CMK (cell line): ENCODE measurements around the gene KCNQ1.
"Not testable (repeated sequence)": the region's sequence is repeated elsewhere in the genome, so short reads cannot be mapped to it uniquely, and the experiment has no call there.

Experiments used
- DNase-seq: peaks from one replicate; pipeline ENCODE4 v3.0.0-alpha.2; 2010; ENCODE audit warnings: low read depth

Gene KCNQ1

GRCh38 chr11:2474059-2474901 is 29.5 kb downstream of the KCNQ1 start:
- DNase-seq, result no peak

- no peak for DNase-seq
Measured at GRCh38 chr11:2475136-2475918, 30.5 kb downstream of the KCNQ1 start.

- no peak for DNase-seq
Measured at GRCh38 chr11:2477254-2477653, 32.4 kb downstream of the KCNQ1 start.

- no peak for DNase-seq
Measured at GRCh38 chr11:2477936-2478335, 33.1 kb downstream of the KCNQ1 start.

- not testable (repeated sequence) for DNase-seq
Measured at GRCh38 chr11:2480067-2480873, 35.5 kb downstream of the KCNQ1 start.

- DNase-seq, result no peak
Measured at GRCh38 chr11:2480874-2481220, 36.0 kb downstream of the KCNQ1 start.

- no peak for DNase-seq
Measured at GRCh38 chr11:2481253-2481652, 36.4 kb downstream of the KCNQ1 start.

- DNase-seq, result no peak
Measured at GRCh38 chr11:2482204-2482603, 37.4 kb downstream of the KCNQ1 start.

- no peak for DNase-seq
Measured at GRCh38 chr11:2482745-2483144, 37.9 kb downstream of the KCNQ1 start.

- DNase-seq, result no peak
Measured at GRCh38 chr11:2483426-2483825, 38.6 kb downstream of the KCNQ1 start.

GRCh38 chr11:2484576-2485125 is 39.8 kb downstream of the KCNQ1 start:
- DNase-seq, result no peak

GRCh38 chr11:2488004-2488403 is 43.2 kb downstream of the KCNQ1 start:
- DNase-seq, result no peak

GRCh38 chr11:2489083-2489482 is 44.3 kb downstream of the KCNQ1 start:
- no peak for DNase-seq

GRCh38 chr11:2497951-2498350 is 53.1 kb downstream of the KCNQ1 start:
- not testable (repeated sequence) for DNase-seq

- DNase-seq, result no peak
Measured at GRCh38 chr11:2498750-2499149, 53.9 kb downstream of the KCNQ1 start.

GRCh38 chr11:2507212-2507901 is 62.5 kb downstream of the KCNQ1 start:
- no peak for DNase-seq

GRCh38 chr11:2507945-2508749 is 63.3 kb downstream of the KCNQ1 start:
- DNase-seq, result no peak

- DNase-seq, result no peak
Measured at GRCh38 chr11:2508793-2509192, 64.0 kb downstream of the KCNQ1 start.

- no peak for DNase-seq
Measured at GRCh38 chr11:2509481-2510001, 64.7 kb downstream of the KCNQ1 start.

GRCh38 chr11:2510626-2511402 is 66.0 kb downstream of the KCNQ1 start:
- DNase-seq, result no peak
